Activated CD4-positive, alpha-beta T cell treated with anti-CD3 and anti-CD28 coated beads, Interleukin-2, amount 10 ng/mL, durations not matched to agents 24 days and 14 days (primary cell): ENCODE data around the gene ZNF860. TPM values are rescaled to one million over a fixed set of nuclear protein-coding genes. Genes with fewer than 3 reads are reported as not detected.
"Not testable (repeated sequence)": the region's sequence is repeated elsewhere in the genome, so short reads cannot be mapped to it uniquely, and the experiment has no call there.

Source experiments
- DNase-seq: peaks from one replicate; pipeline ENCODE4 v3.0.0; 2022
- H3K27ac Mint-ChIP-seq: one replicate; pipeline ENCODE4 v1.8.0; 2022; ENCODE audit warnings: mild to moderate bottlenecking, mixed read lengths
- H3K27me3 Mint-ChIP-seq: one replicate; pipeline ENCODE4 v1.8.0; 2022; ENCODE audit warnings: mixed read lengths
- H3K36me3 Mint-ChIP-seq: one replicate; pipeline ENCODE4 v1.8.0; 2022; ENCODE audit warnings: low read depth, mild to moderate bottlenecking, mixed read lengths
- H3K4me1 Mint-ChIP-seq: one replicate; pipeline ENCODE4 v1.8.0; 2021; ENCODE audit warnings: mixed read lengths
- H3K4me3 Mint-ChIP-seq: one replicate; pipeline ENCODE4 v1.8.0; 2022; ENCODE audit warnings: mild to moderate bottlenecking, moderate library complexity, mixed read lengths
- H3K9me3 Mint-ChIP-seq: one replicate; pipeline ENCODE4 v1.8.0; 2021; ENCODE audit warnings: mixed read lengths
- intact Hi-C: fragments of 100-400 bp; cut with micrococcal nuclease; formaldehyde crosslinking; loops from one replicate; pipeline ENCODE4 v1.15.1; 2023
- total RNA-seq: library from RNA; stranded (reverse); gene quantifications from 2 replicates; pipeline ENCODE4 v1.2.3, GENCODE V29; 2022

Gene ZNF860
- total RNA-seq, 1 donor from 2014 or later: 0.19 TPM

DNA sequence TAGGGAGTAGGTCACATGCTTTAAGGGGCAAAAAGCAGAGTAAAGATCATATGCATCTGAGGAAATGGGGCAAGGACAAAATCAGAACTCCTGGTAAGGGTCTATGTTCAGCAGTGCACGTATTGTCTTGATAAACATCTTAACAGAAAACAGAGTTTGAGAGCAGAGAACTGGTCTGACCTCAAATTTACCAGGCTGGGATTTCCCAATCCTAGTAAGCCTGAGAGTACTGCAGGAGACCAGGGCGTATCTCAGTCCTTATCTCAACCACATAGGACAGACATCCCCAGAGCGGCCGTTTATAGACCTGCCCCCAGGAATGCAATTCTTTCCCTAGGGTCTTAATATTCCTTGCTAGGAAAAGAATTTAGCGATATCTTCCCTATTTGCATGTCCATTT, 13.5 kb downstream of the ZNF860 start:
- H3K27ac Mint-ChIP-seq, DNase-seq, H3K4me3 Mint-ChIP-seq, intact Hi-C loops, H3K9me3 Mint-ChIP-seq, H3K36me3 Mint-ChIP-seq, H3K27me3 Mint-ChIP-seq, H3K4me1 Mint-ChIP-seq: not testable (repeated sequence)

DNA sequence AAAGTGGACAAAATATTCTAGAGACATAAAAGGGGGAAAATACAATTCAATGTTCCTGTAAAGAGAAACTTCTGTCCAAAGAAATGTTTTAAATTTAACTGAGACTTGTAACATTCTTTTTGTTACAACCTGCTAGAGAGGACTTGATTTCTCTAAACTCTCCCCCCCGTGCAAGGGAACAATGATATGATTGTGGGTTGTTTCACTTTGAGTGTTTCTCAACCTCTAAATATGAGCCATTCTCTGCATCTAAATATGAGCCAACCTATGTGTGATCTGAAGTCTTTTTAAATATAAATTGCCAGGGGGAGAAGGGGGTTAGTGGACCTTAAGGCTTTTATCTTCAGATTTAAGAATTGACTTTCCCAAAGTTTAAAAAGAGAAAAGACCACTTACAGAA, 14.6 kb downstream of the ZNF860 start:
- no peak overlapping the region for H3K4me3 Mint-ChIP-seq
- peaks cover 2% of the 10 kb centered on the region for H3K27me3 Mint-ChIP-seq
- H3K9me3 Mint-ChIP-seq: peaks cover 7% of the 10 kb centered on the region
- no peaks in the 10 kb centered on the region for H3K36me3 Mint-ChIP-seq
- no peak overlapping the region for H3K27ac Mint-ChIP-seq
- H3K4me1 Mint-ChIP-seq: peaks cover 10% of the 10 kb centered on the region
- intact Hi-C loops: loop anchor here (2.0 kb wide), 1 partner anchor 17 kb away; no protein-coding TSS in a partner anchor
- DNase-seq: no peak

DNA sequence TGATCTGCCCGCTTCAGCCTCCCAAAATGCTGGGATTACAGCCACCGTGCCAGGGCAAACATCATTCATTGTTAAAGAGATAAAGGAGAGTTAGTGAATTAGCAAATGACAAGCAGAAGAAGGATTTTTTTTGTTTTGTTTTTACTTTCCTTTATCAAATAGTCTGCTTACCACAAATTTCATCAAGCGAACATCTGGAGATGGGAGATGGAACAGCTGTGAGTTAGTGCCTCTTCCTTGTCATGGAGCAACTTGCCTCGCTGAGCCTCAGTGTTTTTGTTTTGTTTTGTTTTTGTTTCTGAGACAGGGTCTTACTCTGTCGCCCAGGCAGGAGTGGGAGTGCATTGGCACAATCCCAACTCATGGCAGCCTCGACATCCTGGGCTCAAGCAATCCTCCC, 15.9 kb downstream of the ZNF860 start:
- peaks cover 7% of the 10 kb centered on the region for H3K9me3 Mint-ChIP-seq
- intact Hi-C loops: loop anchor here (2.0 kb wide), 1 partner anchor 19 kb away; no protein-coding TSS in a partner anchor

DNA sequence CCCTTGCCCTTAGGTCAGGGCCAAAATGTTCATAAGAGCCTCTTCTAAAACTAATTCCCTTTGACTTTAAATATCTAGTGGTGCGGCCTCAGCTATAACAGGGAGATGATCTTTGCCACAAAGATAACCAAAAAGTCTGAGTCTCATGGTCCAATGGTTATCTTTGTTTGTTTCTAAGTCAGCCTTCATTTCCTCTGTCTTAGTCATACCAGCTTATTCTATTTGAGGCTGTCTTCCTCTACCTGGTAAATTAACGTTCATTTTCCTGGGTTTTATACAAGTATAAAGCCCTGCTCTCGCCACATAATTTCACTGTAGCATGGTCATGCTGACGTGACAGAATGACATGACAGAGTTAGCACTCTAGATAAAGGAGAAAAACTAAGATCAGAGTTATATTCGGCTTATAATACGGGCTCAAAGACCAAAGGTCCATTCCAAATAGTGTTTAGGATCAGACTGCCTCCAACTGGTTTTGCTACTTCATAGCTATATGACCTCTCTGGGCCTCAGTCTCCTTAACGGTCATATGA, 18.4 kb downstream of the ZNF860 start:
- H3K27ac Mint-ChIP-seq: no peak overlapping the region
- H3K4me3 Mint-ChIP-seq: no peak overlapping the region
- H3K27me3 Mint-ChIP-seq: peaks cover 8% of the 10 kb centered on the region
- H3K4me1 Mint-ChIP-seq: peaks cover 10% of the 10 kb centered on the region
- DNase-seq: no peak
- peaks cover 4% of the 10 kb centered on the region for H3K9me3 Mint-ChIP-seq
- intact Hi-C loops: no loop called here
- no peaks in the 10 kb centered on the region for H3K36me3 Mint-ChIP-seq

More for the DNA sequence above, 15.9 kb downstream of the ZNF860 start:
- no peaks in the 10 kb centered on the region for H3K36me3 Mint-ChIP-seq
- peaks cover 4% of the 10 kb centered on the region for H3K27me3 Mint-ChIP-seq
- H3K4me3 Mint-ChIP-seq: no peak overlapping the region
- no peak overlapping the region for H3K27ac Mint-ChIP-seq
- peaks cover 10% of the 10 kb centered on the region for H3K4me1 Mint-ChIP-seq
- DNase-seq: no peak

DNA sequence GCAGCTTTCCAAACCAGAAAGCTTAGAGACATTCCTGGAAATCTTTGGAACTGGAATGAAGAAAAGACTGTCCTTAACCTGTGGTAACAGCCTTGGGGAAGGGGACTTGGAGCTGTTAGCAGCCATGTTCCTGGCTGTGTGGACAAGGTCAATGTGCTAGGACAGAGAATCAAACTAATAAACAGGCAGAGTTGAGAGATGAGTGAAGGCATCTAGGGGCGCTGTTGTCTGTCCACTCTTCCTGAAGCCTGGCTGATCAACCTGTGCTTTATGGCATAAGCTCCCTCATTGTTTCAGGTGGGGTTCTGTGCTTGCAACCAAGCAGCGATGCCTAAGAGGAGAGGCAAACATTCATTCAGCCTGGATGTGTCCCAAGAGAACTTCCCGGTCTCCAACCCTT, 19.3 kb downstream of the ZNF860 start:
- peaks cover 10% of the 10 kb centered on the region for H3K4me1 Mint-ChIP-seq
- intact Hi-C loops: no loop called here
- no peak overlapping the region for H3K4me3 Mint-ChIP-seq
- peaks cover 8% of the 10 kb centered on the region for H3K27me3 Mint-ChIP-seq
- H3K27ac Mint-ChIP-seq: no peak overlapping the region
- H3K9me3 Mint-ChIP-seq: peaks cover 4% of the 10 kb centered on the region
- DNase-seq: no peak
- no peaks in the 10 kb centered on the region for H3K36me3 Mint-ChIP-seq

DNA sequence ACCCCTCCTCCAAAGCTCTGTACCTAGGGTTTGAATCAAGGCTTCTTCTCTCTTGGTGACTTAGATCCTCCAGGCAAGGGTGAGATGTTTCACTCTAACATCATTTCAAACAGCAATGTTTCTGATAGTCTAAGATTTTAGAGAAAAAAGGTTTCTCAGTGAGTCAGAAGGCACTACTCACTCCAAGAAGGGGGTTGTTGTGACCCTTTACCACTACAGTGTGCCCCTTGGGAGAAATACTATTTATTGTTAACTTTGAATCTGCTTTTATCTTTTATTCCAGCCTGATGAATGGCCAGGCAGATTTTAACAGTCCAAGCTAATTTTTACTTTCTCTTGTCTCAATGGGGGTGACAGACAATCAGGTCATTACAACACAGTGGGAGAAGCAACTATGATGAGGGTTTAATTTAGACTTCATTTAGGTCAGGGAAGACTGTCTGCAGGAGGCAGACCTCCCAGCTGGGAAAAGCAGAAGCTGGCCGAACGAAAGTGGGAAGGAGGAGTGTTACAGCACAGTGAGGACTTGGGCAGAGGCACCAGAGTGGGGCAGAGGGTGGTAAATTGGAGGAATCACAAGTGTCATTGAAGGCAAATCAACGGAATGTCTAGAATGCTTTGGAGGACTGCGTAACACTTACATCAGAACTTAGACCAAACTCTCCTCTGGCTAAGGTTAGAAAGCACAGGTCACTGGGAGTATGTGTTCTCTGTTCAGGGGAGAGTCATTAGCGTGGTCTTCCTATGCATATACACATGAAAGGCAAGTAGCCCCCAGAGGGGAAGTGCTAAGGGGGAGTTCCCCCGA, 21.2 kb downstream of the ZNF860 start:
- no peak overlapping the region for H3K27ac Mint-ChIP-seq
- intact Hi-C loops: no loop called here

DNA sequence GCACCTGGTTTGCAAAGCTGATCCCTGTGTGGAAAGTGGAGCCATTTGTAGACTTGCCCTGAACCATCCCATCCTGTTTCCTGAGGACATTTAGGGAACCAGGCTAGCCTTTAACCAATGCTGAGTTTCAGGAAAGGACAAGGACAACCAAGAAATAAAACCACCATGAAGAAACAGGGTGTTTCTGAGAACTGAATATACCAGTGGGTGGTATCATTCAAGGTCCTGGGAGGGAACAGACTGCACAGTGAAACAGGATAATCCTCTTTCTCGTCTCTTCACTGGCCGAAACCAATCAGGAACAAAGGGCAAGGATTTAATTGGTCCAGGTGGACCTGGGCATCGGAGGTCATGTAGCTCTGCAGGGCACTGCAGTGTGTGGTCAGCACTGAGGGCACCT, 21.8 kb downstream of the ZNF860 start:
- intact Hi-C loops: no loop called here
- H3K27ac Mint-ChIP-seq: no peak overlapping the region
- peaks cover 6% of the 10 kb centered on the region for H3K27me3 Mint-ChIP-seq
- H3K4me1 Mint-ChIP-seq: peaks cover 4% of the 10 kb centered on the region
- H3K9me3 Mint-ChIP-seq: peaks cover 4% of the 10 kb centered on the region
- no peaks in the 10 kb centered on the region for H3K36me3 Mint-ChIP-seq
- DNase-seq: no peak
- H3K4me3 Mint-ChIP-seq: no peak overlapping the region

More for the DNA sequence above, 21.2 kb downstream of the ZNF860 start:
- Mint-ChIP-seq H3K9me3 (peaks cover 4% of the 10 kb centered on the region), H3K27me3 (peaks cover 6% of the 10 kb centered on the region), H3K4me3 (no peak overlapping the region), H3K36me3 (no peaks in the 10 kb centered on the region), H3K4me1 (peaks cover 4% of the 10 kb centered on the region)
- no peak for DNase-seq

DNA sequence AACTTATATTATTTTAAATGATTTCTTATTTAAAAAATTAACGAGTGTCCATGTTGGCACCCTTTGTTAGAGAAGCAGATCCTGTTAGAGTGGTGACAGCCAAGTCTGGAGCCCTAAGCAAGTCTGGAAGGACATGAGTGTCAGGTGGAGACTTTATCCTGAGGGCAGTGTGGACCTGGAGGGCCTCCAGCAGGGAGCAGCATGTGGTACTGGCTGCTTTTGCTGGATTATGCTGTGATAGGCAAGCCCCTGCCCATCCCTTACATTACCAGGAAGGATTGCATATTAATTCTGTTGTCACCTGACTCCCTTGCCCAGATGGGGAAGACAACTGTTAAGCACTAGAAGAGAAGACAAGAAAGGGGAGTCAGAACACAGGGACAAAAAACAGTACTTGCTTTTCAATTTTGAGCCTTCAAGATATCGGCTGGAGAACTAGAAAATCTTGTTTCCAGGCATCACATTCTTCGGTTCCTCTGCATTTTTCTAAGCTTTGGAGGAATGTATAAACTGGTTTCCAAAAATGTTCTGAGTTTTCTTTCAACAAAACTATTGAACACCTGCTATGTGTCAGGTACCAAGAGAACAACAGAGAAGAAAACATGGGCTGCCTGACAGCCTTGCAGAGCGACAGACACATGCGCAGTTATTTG, 22.7 kb downstream of the ZNF860 start:
- H3K27me3 Mint-ChIP-seq: peaks cover 6% of the 10 kb centered on the region

DNA sequence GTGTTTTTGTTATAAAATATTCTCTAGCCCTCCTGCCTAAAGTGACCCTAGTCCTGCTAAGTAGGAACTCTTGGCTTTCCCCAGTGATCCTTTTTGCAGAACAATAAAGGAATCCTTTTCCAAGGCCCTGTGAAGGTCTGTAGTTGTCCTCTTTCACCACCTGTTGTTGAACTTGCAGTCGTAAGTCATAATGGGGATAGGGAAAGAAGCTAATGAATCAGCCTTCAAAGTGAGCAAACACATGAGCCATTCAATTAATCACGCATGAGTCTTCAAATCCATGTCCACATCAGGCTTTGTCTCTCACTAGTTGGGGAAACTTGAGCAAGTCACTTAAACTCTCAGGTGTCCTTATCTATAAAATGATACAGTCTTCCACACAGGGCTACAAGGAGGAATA, 27.6 kb downstream of the ZNF860 start:
- no peaks in the 10 kb centered on the region for H3K36me3 Mint-ChIP-seq
- no peak overlapping the region for H3K27ac Mint-ChIP-seq
- H3K9me3 Mint-ChIP-seq: no peaks in the 10 kb centered on the region
- intact Hi-C loops: no loop called here
- peaks cover 8% of the 10 kb centered on the region for H3K4me1 Mint-ChIP-seq
- peaks cover 3% of the 10 kb centered on the region for H3K27me3 Mint-ChIP-seq
- no peak for DNase-seq
- no peak overlapping the region for H3K4me3 Mint-ChIP-seq

More for the DNA sequence above, 22.7 kb downstream of the ZNF860 start:
- no peak overlapping the region for H3K4me3 Mint-ChIP-seq
- H3K9me3 Mint-ChIP-seq: peaks cover 4% of the 10 kb centered on the region
- no peak for DNase-seq
- peaks cover 4% of the 10 kb centered on the region for H3K4me1 Mint-ChIP-seq
- intact Hi-C loops: no loop called here
- no peak overlapping the region for H3K27ac Mint-ChIP-seq
- H3K36me3 Mint-ChIP-seq: no peaks in the 10 kb centered on the region

DNA sequence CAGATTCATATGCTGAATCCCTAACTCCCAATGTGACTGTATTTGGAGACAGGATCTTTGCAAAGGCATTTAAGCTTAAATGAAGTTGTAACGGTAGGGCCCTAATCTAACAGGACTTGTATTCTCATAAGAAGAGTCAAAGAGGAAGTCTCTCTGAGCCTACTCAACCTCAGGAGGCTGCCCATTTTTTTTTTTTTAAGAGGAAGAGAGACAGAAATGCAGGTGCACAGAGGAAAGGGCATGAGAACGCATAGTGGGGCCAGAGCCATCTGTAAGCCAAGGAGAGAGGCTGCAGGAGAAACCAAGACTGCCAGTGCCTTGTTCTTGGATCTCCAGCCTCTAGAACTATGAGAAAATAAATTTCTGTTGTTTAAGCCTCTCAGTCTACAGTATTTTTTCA, 28.4 kb downstream of the ZNF860 start:
- no peak for DNase-seq
- no peaks in the 10 kb centered on the region for H3K9me3 Mint-ChIP-seq
- H3K4me3 Mint-ChIP-seq: no peak overlapping the region
- H3K27ac Mint-ChIP-seq: no peak overlapping the region
- intact Hi-C loops: no loop called here
- H3K27me3 Mint-ChIP-seq: peaks cover 3% of the 10 kb centered on the region
- H3K4me1 Mint-ChIP-seq: peaks cover 8% of the 10 kb centered on the region
- H3K36me3 Mint-ChIP-seq: no peaks in the 10 kb centered on the region

DNA sequence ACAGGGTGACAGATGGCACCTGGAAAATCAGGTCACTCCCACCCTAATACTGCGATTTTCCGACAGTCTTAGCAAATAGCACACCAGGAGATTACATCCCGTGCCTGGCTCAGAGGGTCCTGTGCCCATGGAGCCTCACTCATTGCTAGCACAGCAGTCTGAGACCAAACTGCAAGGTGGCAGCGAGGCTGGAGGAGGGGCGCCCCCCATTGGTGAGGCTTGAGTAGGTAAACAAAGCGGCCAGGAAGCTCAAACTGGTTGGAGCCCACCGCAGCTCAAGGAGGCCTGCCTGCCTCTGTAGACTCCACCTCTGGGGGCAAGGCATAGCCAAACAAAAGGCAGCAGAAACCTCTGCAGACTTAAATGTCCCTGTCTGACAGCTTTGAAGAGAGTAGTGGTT, 29.1 kb downstream of the ZNF860 start:
- H3K4me3 Mint-ChIP-seq, intact Hi-C loops, DNase-seq: not testable (repeated sequence)

DNA sequence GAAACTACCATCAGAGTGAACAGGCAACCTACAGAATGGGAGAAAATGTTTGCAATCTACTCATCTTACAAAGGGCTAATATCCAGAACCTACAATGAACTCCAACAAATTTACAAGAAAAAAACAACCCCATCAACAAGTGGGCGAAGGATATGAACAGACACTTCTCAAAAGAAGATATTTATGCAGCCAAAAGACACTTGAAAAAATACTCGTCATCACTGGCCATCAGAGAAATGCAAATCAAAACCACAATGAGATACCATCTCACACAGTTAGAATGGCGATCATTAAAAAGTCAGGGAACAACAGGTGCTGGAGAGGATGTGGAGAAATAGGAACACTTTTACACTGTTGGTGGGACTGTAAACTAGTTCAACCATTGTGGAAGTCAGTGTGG, 34.1 kb downstream of the ZNF860 start:
- DNase-seq, H3K36me3 Mint-ChIP-seq, H3K4me3 Mint-ChIP-seq, H3K4me1 Mint-ChIP-seq, H3K9me3 Mint-ChIP-seq, H3K27ac Mint-ChIP-seq, H3K27me3 Mint-ChIP-seq, intact Hi-C loops: not testable (repeated sequence)

More for the DNA sequence above, 29.1 kb downstream of the ZNF860 start:
- not testable (repeated sequence) for H3K27me3 Mint-ChIP-seq, H3K36me3 Mint-ChIP-seq, H3K4me1 Mint-ChIP-seq, H3K27ac Mint-ChIP-seq, H3K9me3 Mint-ChIP-seq

DNA sequence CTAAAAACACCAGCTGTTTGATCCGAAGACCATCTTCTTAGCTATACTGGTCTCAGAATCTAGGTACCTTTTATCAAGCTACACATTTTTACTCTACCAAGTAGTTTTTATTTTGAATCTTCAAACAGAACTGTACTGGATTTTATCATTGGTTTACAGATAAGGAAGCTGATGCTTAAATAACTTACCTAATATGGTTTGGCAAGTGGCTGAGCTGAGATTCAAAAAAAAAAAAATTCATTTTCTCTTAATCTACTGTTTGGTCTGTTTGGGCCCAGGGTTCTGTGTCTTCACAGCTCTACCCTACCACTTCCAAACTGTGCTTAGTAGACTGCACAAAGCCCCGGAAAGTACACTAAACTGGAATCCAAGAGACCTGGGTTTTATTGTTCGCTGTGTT, 35.7 kb downstream of the ZNF860 start:
- Mint-ChIP-seq H3K27me3 (peaks cover 5% of the 10 kb centered on the region), H3K27ac (no peak overlapping the region), H3K4me3 (no peak overlapping the region), H3K36me3 (no peaks in the 10 kb centered on the region), H3K4me1 (no peaks in the 10 kb centered on the region), H3K9me3 (no peaks in the 10 kb centered on the region)
- DNase-seq: no peak
- intact Hi-C loops: no loop called here
